Ishikawa (cell line): ENCODE measurements around the gene ATF6.

Experiments used
- CEBPB ChIP-seq: IDR thresholded peaks from 2 replicates; pipeline ENCODE4 v1.6.1; 2012
- CREB1 ChIP-seq: IDR thresholded peaks from 2 replicates; pipeline ENCODE4 v1.6.1; 2012; ENCODE audit warnings: low read depth
- EGR1 ChIP-seq: IDR thresholded peaks from 2 replicates; pipeline ENCODE4 v1.6.1; 2012
- EP300 ChIP-seq: IDR thresholded peaks from 2 replicates; pipeline ENCODE4 v1.6.1; 2012; ENCODE audit warnings: borderline replicate concordance
- RAD21 ChIP-seq: IDR thresholded peaks from 2 replicates; pipeline ENCODE4 v1.6.1; 2012; ENCODE audit warnings: low read depth
- TCF12 ChIP-seq: IDR thresholded peaks from 2 replicates; pipeline ENCODE4 v1.6.1; 2012; ENCODE audit warnings: low read depth
- TEAD4 ChIP-seq: IDR thresholded peaks from 2 replicates; pipeline ENCODE4 v1.6.1; 2012
- USF1 ChIP-seq: IDR thresholded peaks from 2 replicates; pipeline ENCODE4 v1.6.1; 2012
- YY1 ChIP-seq: IDR thresholded peaks from 2 replicates; pipeline ENCODE4 v1.6.1; 2012; ENCODE audit warnings: low read depth
- TF ChIP-seq, protein P1 (sequence below): IDR thresholded peaks from 2 replicates; pipeline ENCODE4 v1.6.1; 2012

- TF ChIP-seq EP300 (no peak), YY1 (no peak), CREB1 (no peak), TCF12 (no peak), CEBPB (no peak), RAD21 (no peak), EGR1 (no peak), USF1 (no peak), TEAD4 (no peak)
- TF ChIP-seq, protein P1, sequence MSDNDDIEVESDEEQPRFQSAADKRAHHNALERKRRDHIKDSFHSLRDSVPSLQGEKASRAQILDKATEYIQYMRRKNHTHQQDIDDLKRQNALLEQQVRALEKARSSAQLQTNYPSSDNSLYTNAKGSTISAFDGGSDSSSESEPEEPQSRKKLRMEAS = no peak
These were observed 12.4 kb downstream of the ATF6 start for GRCh38 chr1:161778522-161778921.
